Tongue (tissue), 2 donors: ENCODE data around the gene ZBP1. TPM values are rescaled to one million over a fixed set of nuclear protein-coding genes. Genes with fewer than 3 reads are reported as not detected.

ENCODE experiments used
- DNase-seq: peaks from one replicate; pipeline ENCODE4 v3.0.0-alpha.2; 2015
- total RNA-seq: library from RNA; depleted of rRNA; stranded (reverse); fragments of >200 nt; gene quantifications from one replicate; pipeline ENCODE4 v1.2.3, GENCODE V29; 2014

ZBP1 gene
- total RNA-seq, 1 donor from 2014 or later = 0.10 TPM

DNA sequence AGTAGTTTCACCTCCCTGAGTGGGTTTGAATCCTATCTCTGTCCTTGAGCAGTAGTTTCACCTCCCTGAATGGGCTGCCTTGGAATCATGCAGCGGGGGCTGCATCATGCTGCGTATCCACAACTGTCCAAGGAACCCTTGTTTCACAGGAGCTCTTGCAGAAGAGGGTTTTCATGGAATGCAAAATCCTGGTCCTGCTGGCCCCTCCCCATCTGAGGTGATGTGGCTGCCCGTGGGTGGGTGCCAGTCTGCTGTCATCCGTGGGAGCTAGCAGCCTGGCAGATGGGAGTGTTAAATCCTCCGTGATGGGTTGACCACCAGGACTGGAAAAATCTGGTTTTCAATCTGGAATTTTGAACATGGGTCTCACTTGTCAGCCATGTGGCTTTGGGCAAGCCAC lies 21.7 kb downstream of the ZBP1 start:
- DNase-seq = no peak

DNA sequence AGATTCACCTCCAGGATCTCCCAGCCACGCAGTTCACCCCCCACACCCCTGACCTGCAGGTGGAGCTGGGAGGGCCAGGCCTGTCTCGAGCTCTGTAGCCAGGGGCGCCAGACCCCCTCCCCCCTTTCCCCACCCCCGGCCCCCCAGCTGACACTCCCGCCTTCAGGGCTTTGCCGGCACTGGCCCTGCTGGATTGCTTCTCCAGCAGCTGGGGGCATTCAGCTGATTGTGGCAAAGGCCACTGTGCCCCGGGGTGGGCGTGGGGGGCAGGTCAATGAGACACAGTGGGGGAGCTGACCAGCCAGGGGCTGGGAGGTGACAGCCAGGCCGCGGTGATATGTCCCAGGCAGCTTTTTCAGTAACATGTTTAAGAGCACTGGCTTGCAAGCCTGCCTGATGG lies 22.2 kb downstream of the ZBP1 start:
- no peak for DNase-seq

DNA sequence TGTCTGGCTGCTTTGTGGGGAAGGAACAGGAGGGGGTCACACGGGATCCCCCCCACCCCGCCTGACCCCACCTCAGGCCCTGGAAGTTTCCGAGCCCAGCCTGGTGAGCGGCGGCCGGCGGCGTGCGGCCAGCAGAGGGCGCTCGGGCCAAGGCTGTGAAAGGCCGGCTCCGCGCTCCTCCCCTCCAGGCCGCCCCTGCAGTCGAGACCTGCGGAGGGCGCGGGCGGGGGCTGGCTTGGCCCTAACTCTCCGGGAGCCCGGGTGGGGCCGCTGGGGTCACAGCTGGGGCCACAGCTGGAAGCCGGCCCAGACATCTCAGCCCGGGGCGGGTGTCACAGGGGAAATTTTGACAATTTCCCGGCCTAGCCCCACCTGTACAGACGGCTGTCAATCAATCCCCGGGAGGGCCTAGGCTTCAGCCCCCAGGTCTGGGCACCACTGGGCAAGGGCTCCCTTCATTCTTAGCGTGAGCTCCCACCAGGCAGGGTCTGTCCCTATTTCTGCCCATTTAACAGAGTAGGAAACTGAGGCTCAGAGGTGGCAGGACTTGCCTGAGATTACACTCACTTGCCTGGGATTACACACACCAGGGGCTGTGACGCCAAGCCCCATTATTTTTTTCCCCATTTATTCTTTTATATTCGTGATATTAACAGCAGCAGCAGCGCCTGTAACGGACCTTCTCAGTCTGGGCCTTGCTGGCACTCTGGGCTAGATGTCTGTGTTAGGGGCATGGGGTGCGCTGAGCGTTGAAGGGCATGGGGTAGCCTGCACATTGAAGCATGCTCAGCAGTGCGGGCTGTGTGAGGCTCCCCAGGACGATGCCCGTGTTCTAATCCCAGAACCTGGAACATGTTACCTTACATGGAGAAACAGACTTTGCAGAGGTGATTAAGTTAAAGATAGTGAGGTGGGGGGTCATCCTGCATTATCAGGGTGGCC lies 23.0 kb downstream of the ZBP1 start:
- peak; percentile 80 for DNase-seq

DNA sequence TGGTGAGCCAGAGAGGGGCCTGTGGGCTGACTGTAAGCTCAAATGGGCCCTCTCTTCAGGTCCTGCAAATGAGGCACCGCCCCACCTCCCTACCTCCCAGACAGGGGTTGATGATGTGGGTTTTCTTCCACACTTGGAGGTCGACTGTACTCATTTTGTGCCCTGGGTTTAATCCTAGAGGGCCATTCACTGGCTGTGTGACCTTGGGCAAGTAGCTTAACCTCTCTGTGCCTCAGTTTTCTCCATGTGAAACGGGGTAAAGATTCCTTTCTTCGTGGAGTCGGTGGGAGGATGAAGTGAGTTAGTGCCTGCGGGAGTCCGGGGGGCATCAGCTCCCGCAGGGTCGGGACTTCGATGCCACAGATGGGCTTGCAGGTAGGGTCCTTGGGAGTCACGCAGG lies 23.9 kb downstream of the ZBP1 start:
- DNase-seq = no peak

DNA sequence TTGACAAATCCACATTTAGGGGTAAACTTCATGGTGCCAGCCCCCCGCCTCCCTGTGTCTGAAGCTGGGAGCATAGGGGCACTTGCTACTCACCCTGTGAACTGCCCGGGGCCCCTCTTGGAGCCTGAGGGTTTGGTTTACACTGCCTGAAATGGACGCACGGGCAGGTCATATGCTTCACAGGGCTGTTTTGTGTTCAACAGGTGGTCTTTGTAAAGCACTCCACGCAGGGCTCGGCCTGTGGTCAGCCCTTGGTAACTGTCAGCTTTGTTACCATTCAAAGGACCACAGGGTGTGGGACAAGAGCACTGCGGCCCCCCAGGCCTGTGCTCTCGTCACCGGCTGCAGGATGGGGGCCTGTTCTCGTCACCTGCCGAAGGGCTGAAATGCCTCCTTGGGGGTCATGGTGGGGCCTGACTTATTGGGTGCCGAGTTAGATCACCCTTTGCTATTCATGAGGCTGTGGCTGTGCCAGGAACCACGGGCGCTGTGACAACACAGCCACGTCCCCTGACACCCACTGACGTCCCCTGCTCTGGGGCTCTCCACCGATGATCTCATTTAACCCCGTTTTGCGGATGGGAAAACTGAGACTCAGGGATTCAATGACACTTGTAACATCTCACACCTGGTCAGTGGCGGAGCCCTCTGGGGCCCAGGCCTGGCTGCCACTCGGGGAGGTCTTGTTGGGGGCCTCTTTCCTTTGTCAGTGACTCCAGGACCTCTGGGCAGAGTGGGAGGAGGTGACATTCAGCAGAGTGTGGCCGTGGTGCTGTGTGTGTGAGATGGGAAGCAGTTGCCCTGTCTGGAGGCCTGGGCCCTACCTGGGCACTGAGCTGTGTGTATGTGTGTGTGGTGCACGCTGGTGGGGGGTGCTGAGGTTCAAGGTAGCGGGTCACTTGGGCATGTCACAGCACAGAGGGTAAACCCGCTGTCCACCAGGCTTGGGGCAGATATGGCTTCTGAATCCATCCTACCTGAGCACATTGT lies 24.9 kb downstream of the ZBP1 start:
- DNase-seq = no peak

DNA sequence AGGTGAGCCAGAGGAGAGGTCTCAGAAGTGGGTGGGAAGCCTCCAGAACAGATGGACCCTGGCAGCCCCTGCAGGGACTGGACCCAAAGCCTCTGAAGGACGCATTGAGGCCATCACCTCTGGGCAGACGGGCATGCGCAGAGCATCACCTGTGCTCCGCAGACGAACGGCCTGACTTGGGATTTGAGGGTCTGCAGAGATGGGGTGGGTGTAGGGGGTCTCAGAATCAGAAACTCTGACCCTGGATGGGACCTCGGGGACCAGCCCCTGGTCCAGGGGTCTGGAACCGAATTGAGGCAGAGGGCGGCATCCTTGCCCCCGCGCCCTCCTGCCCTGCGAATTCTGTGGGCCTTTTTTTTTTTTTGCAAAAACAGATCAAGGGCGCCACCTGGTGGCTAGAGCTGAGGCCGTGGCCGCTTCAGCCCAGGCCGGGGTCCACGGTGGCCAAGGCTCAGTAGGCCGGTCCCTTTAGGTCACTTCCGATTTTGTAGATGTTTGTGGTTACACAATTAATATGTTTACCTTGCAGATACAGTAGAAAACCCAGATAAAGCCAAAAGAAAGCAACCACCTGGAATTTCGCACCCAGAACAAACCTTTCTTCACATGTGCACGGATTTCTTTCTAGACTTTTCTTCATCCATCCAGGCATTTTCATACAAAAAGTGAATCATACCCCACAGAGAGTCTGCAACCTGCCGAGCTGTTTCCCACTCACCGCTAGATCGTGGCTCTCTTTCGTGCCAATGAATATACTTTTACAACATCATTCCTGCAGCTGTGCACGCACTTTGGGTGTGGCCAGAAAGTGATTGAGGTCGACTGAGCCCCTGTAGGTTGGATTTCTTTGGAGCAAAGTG lies 25.9 kb downstream of the ZBP1 start:
- DNase-seq = peak; percentile 70

DNA sequence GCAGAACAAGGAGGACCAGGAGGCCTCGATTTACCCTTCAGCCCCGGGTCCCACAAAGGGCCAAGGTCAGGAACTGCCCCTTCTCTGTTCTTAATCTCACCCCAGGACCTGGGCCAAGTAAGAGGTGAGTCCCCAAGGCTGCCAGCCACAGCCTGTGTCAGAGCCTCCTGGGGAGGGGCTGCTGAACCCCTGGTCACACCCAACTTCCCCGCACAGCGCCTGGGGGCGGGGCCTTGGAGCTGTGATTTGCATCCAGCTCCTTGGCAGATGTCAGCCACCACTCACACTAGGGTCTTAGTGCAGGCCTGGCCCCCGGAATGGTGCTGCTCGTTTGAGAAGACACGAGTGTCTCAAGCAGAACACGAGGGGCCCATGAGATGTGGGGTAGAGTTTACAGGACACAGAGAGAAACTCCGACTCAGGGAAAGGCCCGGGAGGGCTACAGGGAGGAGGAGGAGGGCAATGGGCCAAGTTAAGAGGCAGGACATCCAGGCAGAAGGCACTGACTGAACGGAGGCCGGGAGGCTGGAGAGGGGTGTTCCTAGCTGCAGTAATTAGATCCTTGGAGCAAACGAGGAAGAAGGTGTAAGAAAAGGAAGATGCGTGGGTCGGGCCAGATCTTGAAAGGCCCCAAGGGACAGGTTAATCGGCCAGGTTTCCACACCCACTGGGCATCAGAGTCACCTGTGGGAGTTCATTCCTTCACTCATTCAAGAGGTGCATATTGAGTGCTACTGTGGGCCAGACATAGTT lies 26.9 kb downstream of the ZBP1 start:
- DNase-seq = no peak

DNA sequence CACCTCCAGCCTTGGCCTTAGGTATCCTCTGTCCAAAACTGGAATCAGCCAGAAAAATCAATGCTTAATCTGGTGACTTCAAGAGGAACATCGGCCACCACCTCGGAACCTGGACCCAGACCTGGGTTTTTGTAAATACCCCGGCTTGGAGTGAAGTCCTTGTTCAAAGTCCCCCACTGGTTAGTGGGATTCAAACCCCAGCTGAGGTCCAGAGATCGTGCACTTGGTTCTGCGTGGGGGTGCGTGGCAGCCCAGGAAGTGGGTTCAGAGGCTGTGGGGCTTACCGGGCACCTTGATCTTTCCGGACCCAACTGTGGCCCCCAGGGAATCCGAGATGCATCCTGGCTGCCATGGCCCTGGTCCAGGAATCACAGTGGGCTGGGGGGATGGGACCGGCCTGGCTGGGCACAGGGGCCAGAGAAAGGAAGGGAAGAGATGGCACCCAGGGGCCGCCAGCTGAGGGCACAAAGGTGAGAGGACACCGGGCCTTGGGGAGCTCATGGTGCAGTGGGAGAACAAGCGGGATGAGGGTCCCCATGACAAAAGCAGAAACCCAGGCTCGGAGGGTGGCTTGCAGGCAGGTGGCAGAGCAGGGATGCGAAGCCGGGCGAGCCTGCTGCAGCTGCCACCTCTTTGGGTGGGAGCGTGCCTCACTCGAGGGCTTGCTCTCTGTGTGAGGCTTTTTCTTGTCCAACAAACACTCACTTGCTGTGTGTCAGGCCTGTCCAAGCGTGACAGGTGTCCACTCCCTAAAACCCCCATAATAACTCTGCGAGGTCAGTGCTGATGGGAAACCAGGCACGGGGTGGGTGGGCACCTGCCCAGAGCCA lies 27.7 kb downstream of the ZBP1 start:
- DNase-seq = no peak

DNA sequence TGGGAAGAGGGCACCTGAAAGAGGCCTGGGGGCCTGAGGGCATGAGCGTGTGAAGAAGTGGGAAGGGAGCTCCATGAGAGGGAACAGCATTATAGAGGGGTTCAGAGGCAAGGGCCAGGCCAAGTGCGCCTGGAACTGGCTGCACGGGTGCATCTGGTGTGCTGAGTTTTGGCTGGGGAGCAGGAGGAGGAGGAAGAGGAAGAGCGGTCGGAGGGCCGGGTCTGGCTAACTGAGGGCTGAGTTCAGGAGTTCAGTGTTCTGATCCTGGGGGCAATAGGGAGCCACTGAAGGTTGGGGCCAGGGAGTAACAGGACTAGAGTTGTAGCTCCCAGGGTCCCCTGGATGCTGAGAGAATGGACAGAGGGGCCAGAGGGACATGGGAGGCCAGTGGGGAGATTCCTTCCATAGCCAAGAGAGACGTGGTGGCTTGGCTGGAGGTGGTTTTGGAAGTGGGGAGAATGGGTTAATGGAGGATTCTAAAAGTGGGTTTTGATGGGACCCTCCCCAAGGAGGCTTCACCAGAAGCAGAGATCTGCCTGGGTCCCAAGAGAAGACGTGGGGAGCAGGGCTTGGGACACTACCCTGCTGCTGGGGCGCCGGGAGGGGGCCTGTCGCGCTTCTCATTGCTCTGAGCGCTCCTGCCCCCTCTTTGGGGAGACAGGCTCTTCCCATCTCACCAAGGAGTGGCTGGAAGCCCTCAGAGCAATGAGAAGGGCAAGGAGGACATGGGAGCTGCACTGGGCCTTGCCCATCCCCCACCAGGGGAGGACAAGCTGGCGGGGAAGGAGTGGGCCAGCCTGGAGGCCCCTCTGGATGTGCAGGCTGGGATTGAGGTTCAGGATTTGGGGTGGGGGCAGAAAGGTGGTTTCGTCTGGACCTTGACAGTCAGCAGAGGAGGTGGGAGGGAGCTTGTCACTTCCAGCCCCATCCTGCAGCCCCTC lies 28.7 kb downstream of the ZBP1 start:
- DNase-seq = no peak

DNA sequence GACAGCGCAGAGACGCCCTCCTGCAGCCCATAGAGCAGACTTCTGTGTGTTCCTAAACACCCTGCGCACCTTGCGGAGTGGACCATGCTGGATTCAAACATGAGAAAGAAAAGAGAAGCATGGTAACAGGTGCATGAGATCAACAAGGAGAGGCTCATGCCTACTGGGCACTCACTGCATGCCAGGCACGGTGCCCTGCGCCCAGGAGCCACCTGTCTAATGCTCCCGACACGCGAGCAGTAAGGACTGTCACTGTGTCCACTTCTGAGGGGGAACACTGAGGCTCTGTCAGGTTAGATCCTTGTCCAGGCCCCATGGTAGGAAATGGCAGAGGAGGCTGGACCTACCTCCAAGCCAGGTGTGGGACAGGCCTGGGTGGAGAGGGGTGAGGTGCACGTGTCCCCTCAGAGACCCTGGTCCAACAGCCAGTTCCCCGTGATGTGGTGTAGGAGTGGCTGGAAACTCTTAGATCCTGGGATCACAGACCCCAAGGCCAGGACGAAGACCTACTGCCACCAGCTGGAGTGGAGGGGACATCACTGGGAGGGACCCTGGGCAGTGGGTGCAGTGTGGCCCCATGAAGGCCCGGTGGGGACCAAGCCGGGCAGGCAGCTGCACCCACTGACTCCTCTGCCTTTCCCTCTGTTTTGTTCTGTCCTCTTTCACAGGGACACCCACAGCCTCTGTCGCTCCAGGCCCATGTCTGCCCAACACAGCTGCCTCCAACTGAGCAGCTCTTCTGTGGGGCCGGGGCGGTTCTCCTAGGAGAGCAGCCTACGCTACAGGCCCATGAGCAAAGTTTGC lies 29.5 kb downstream of the ZBP1 start:
- no peak for DNase-seq

DNA sequence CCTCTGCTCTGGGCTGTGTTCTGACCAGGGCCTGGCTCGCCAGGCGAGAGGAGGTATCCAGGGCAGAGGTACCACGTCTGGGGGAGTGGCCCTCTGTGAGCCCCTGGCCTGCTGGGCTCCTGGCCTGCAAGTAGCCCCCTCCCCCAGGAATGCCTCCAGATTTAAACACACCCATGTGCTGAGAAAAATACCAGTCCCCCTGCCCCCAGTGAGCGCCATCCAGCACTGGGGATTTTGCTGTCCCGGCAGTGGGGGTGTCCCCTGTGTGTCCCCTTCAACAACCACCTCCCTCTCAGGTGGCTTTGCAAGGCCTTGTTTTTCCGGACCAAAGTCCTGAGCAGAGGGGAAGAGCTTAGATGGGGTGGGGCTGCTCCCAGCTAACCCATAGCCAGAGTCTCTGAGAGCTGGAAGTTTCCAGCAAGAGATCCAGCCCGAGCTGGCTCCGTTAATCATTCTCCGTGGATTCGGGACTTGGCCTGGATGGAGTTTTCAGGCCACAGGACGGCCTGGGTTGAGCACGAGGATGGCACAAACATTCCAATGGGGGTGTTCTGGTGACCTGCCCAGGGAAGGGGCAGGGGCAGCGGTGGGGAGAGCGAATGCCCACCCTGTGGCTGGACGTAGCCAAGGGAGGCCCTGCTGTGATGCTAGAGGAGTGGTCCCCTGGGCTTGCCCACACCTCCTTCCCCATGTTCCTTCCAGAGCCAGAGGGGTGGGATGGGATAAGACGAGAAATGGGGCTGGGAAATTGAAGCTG lies 30.3 kb downstream of the ZBP1 start:
- DNase-seq = no peak

DNA sequence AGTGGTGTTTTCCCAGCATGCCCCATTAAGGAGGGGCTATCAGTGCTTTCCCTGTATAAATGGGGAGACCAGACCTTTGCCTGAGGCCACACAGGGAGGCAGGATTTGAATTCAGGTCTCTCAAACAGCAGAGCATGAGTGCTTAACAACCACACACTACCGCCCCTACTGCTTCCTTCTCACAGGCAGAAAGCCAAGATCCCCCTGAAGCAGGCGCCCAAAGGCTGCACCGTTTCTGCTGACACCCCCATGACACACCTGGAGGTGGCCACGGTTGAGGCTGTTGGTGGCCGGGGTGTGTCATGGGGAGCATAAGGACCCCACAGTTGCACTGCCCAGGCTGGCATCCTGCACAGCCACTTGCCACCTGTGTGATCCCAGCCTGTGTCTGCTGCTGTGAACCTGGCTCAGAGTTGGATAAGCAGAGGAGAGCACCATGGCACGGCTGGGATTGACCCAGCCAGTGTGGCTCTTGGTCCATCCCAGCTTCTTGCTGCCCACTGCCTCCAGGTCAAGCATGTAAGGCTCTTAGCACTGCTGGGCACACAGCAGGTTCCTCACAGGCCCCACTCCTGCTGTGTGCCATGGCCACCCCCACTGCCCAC lies 31.0 kb downstream of the ZBP1 start:
- DNase-seq = no peak

DNA sequence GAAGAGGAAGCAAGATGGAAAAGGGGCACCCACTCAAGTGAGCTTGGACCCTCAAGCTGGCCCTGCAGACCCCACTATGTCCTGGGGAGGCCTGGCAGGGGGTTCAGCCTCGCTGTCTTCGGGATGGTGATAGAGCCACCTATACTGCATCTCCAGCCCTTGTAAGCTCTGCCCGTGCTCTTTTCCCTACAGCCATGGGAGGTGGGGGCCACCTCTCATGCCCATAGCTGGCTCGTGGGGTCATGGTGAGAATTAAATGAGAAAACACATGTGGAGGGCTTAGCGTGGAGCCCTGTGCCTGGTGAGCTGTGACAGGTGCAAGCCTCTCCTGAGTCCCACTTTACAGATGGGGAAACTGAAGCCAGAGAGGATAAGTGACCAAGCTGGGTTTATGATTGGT lies 31.6 kb downstream of the ZBP1 start:
- no peak for DNase-seq

DNA sequence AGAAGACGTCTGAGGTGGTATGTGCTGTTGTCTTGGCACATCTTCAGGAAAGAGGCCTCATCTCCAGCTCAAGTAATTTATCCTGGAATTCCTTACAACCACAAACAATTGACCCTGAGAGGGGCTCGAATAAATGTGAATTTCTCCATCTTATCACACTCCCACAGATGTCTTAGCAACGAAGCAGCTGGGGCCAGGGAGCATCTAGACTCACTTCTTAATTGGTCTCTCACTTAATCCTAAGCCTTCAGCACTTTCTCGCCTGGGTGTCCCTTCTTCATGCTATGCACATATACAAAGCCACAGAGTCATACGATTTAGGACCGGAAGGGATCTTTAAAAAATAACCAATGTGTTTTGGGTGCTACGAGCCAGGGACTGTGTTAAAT lies 32.2 kb downstream of the ZBP1 start:
- no peak for DNase-seq

DNA sequence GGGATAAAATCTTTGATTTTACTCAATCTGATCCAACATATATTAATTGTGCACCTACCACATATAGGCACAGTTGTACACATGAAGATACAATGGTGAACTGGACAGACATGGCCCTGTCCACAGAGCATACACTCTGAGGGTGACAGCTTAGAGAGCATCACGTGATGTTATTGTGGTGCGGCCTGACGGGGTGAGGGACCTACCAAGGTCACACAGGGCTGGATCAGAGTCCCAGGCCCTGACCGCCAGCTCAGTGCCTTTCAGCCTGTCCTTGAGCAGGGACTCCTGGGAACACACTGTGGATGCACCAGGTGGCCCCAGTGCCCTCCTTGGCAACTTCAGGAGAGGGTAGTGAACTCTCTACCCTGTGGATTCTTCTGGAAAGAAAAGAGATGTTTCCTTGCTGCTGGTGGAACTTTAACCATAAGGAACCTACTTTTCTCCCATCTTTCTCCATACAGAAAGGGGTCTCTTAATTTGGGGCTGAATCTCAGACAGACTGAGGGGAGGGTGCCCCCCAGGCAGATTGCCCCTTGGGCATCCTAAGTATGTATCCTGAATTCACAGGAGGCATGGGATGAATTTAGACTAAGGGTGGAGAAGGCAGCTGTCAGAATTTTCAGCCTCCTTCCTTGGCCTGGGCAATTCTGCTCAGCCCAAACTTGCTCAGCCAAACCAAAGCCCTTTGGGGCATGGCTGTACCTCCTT lies 32.8 kb downstream of the ZBP1 start:
- DNase-seq = no peak

DNA sequence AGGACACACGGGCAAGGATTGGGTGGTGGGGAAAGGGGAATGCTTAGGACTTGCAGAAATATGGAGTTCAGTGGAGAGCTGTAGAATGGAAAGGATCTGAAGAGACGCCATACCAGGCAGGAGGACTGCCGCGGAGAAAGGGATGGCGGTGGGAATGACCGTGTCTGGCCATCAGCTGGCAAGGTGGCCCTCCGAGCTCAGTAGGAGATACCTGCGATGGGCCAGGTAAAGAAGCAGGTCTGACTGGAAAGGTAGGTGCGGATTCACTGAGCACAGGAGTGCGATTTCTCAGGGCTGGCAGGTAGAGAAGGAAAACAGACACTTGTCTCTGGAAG lies 33.3 kb downstream of the ZBP1 start:
- no peak for DNase-seq

DNA sequence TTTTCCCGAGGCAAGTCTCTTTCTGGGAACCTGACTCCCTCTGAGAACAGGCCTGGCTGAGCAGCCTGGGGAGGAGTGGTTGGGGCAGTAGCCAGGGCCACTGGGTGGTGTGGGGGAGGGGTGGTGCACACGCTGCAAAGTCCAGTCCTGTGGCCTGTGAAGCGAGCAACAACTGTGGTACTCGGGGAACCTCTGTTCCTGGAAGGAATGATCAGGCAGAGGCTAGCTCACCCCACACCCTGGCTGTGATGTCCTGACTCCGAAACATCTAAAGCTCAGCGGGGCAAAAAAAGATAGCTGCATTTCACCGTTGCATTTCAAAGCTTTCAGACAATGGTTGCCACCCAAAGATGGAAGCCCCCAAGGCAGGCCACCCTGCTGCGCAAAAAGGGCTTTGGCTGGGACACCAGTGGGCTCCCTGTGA lies 33.8 kb downstream of the ZBP1 start:
- no peak for DNase-seq
